Erythroblast (primary cell): Measurements from ENCODE around the gene TMEM143.
"Not testable (repeated sequence)": the region's sequence is repeated elsewhere in the genome, so short reads cannot be mapped to it uniquely, and the experiment has no call there.

Source experiments
- DNase-seq, 2 experiments: peaks; one replicate each; lab custom pipeline; 2025; lab: John Stamatoyannopoulos, UW
- GATA1 ChIP-seq: IDR thresholded peaks from 2 replicates; pipeline ENCODE4 v1.6.1; 2011; ENCODE audit warnings: low read depth, mild to moderate bottlenecking, control low read depth, low read length, moderate library complexity
- POLR2A ChIP-seq: IDR thresholded peaks from 2 replicates; pipeline ENCODE4 v1.6.1; 2011; ENCODE audit warnings: mild to moderate bottlenecking, low read length

The TMEM143 gene

DNA sequence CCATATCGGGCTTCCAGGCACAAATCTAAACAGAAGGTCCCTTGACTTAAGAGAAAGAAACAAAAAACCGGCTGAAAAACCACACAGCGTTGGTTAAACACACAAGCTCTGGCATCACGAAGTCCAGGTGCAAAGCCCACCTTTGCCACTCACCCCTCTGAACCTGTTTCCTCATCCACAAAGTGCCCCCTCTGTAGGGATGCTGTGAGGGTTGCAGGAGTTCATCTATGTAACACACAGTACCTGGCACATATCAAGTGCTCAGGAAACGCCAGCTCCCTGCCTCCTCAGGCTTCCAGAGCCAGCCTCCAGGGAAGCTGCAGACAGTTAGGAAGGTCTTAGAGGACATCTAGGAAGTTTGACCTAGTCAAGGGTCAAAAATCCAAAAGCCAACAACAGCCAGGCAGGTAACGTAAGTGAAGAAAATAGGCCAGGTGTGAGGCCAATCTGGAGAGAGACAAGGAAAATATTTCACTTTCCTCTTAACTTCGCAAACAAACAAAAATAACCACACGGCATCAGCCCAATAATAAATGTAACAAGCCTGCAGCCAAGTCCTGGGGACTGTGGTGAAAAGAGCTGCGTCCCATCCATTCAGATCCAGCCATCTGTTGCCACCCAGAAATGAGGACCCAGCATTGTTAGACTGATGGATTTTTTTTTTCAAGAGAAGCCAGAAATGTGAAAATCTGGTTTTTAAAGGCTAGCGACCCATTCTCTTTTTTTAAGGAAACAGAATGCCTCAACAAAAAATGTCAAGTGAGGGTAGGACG lies 17.6 kb upstream of the TMEM143 start:
- TF ChIP-seq GATA1 = no peak
- no peak for TF ChIP-seq POLR2A
- no peak for DNase-seq

- TF ChIP-seq POLR2A (no peak), GATA1 (no peak)
- no peak for DNase-seq
Measured at GRCh38 chr19:48379058-48379457, 15.3 kb upstream of the TMEM143 start.

GRCh38 chr19:48378194-48378570 lies 14.4 kb upstream of the TMEM143 start:
- no peak for DNase-seq
- TF ChIP-seq POLR2A = no peak
- no peak for TF ChIP-seq GATA1

- TF ChIP-seq POLR2A (no peak), GATA1 (no peak)
Measured at GRCh38 chr19:48373567-48373966, 9.8 kb upstream of the TMEM143 start.

GRCh38 chr19:48372904-48373303 lies 9.2 kb upstream of the TMEM143 start:
- TF ChIP-seq POLR2A (no peak), GATA1 (no peak)
- DNase-seq = no peak

More at GRCh38 chr19:48373567-48373966, 9.8 kb upstream of the TMEM143 start:
- DNase-seq = no peak

DNA sequence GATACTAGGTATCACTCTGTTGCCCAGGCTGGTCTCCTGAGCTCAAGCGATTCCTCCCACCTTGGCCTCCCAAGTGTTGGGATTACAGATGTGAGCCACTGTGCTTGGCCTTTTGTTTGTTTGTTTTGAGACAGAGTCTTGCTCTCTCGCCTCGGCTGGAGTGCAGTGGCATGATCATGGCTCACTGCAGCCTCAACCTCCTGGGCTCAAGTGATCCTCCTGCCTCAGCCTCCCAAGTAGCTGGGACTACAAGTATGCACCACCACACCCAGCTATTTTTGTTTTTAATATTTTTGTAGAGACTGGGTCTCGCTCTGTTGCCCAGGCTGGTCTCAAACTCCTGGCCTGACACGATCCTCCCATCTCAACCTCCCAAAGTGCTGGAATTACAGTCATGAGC lies 8.0 kb upstream of the TMEM143 start:
- not testable (repeated sequence) for DNase-seq

- TF ChIP-seq POLR2A = no peak
- TF ChIP-seq GATA1 = no peak
- no peak for DNase-seq
Measured at GRCh38 chr19:48371367-48371766, 7.6 kb upstream of the TMEM143 start.

- no peak for DNase-seq
- TF ChIP-seq GATA1 (no peak), POLR2A (no peak)
Measured at GRCh38 chr19:48370955-48371354, 7.2 kb upstream of the TMEM143 start.

DNA sequence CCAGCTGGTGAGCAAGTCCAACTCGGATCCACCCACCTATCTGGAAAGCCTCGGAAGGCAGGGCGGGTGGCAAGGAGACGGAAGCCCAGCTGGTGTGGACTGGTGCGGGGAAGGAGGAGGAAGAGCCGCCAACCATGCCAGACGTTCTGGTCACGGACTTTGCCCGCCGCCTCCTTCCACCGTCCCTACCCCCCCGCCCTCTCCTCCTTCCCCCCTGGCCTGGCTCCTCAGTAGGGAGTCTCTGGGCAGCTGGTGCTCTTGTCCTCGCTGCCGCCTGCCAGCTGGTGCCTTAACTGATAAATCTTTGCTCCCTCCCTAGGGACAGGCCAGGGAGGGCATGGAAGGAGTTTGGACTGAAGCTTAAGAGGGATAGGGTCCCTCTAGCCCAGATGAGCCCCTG lies 5.2 kb upstream of the TMEM143 start:
- no peak for TF ChIP-seq POLR2A
- TF ChIP-seq GATA1 = no peak
- no peak for DNase-seq

- no peak for TF ChIP-seq POLR2A
- no peak for TF ChIP-seq GATA1
- DNase-seq = no peak
Measured at GRCh38 chr19:48367855-48368254, 4.1 kb upstream of the TMEM143 start.

DNA sequence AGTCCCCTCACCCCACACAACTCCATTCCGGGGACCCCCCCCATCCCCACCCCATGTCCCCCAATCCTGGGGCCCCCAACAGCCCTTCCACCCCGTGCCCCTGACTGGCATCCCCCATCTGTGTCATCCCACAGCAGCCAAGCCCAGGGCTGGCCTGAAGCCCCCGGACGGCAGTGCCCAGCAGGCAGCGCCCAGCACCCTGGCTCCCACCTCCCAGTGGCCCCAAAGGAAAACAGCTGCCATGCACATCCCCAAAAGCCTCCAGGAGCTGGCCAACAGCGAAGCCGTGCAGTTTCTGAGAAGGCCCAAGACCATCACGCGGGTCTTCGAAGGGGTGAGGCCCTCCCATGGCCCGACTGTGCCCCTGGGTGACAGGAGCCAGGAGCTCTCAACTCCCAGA lies 1.9 kb upstream of the TMEM143 start:
- DNase-seq = no peak
- TF ChIP-seq GATA1 = no peak
- no peak for TF ChIP-seq POLR2A

DNA sequence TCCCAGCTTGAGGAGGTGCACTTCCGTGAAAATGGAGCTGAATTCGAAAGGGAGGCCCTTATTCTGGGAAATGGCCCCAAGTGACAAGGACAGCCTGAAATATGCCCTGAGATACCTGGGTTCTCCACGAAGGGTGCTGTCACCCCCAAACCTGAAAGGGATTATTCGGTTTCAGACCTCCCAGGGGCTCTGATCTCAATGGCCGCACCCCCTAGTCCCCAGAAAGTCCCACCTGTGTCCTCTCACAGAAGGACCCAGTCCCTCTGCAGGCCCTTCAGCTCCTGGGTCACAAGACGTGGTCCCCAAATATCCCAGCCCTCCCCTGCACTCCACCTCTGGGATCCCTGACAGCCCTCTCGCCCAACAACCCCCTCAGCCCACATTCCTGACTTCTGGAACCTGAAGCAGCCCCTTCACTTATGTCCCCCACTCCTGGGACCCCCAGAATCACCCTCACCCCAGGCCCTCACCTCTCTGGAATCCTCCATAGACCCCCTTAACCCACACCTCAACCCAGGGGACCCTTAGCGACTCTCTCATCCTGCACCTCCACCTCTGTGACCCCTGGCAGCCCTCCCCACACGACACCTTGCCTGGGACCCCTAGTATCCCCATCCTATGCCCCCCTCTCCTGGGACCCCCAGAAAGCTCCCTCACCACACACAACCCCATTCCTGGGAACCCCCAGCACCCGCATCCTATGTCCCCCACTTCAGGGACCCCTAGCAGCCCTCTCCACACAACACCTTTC lies 1.0 kb upstream of the TMEM143 start:
- TF ChIP-seq GATA1 (no peak), POLR2A (no peak)
- no peak for DNase-seq

DNA sequence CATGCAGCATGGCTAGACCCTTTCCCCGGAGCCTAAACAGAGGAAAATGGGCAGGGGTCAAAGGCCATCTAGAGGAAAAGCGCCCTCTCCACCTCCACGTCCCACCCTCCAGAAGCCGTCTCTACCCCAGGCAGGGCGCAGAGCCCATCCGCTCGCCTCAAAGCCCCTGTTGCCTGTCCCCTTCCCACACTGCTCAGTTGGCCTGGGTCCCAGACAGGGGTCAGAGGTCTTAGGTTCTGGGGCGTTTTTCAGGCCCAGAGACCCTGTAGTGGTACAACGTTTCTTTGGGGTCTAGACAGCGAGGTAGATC lies 285 bp downstream of the TMEM143 start:
- TF ChIP-seq GATA1 = no peak
- TF ChIP-seq POLR2A = no peak
- DNase-seq = no peak

DNA sequence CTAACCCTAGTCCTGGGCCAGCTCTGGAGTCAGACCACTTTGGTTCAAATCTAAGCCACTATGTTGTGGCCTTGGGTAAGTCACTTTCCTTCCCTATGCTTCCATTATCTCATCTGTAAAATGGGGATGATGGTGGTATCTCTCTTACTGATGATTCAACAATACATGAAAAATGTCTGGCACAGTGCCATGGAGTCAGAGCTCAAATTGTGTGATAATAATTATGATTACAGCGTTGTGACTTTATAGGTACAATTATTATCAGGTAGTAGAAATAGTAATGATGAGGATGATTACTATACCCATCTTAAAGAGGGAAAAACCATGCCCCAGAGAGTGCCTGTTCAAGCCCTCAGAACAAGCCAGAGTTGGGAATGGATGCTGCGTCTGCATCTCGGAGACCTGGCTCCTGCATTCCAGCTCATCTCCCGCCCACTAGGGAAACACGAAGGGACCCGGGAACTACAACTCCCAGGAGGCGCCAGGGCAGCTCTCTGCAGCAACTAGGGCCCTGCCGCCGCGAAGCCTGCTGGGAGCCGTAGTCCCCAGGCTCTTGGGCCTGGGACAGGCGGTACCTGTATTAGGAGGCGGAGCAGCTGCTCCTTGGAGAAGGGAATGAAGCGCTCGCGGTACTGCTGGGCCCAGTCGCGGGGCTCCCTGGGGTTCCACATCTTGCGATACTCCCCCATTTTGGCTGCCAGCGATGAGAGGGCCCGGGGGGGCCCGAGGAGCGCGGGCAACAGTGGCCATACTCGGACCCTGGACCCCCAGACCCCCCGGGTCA lies 832 bp downstream of the TMEM143 start:
- DNase-seq = peak; percentile 92 to 94
- TF ChIP-seq POLR2A = no peak
- TF ChIP-seq GATA1 = no peak
